Vagina (tissue), 2 donors: ENCODE results near the gene MUC12.
"Not testable (repeated sequence)": the region's sequence is repeated elsewhere in the genome, so short reads cannot be mapped to it uniquely, and the experiment has no call there.

Experiments
- POLR2A ChIP-seq, 2 donors: fragments of 450-650 bp; IDR thresholded peaks; one replicate each; pipeline ENCODE4 v1.6.1; 2017; ENCODE audit warnings: antibody characterized with exemption in 2 of 2, mild to moderate bottlenecking in 2 of 2, moderate library complexity in 2 of 2
- POLR2AphosphoS5 ChIP-seq, 2 donors: sonication (generic); formaldehyde crosslinking; IDR thresholded peaks; one replicate each; pipeline ENCODE4 v1.9.0; 2017; ENCODE audit warnings: antibody characterized with exemption in 2 of 2, mild to moderate bottlenecking in 2 of 2, low read depth in 1 of 2; ENCODE audit not compliant: insufficient read depth in 1 of 2
- TF ChIP-seq, protein P1 (sequence below), 3 experiments: fragments of 450-650 bp in 2 of 3; fragments of 200-600 bp in 1 of 3; sonication (generic) in 1 of 3; IDR thresholded peaks; one replicate each; pipeline ENCODE4 v1.5.1; 2017 to 2019; ENCODE audit warnings: antibody characterized with exemption in 3 of 3, mild to moderate bottlenecking in 2 of 3, moderate library complexity in 2 of 3

DNA sequence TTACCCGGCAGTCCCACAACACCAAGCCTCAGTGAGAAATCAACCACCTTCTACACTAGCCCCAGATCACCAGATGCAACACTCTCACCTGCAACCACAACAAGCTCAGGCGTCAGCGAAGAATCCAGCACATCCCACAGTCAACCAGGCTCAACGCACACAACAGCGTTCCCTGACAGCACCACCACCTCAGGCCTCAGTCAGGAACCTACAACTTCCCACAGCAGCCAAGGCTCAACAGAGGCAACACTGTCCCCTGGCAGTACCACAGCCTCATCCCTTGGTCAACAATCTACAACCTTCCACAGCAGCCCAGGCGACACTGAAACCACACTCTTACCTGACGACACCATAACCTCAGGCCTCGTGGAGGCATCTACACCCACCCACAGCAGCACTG is 33.0 kb downstream of the MUC12 start:
- TF ChIP-seq, protein P1, sequence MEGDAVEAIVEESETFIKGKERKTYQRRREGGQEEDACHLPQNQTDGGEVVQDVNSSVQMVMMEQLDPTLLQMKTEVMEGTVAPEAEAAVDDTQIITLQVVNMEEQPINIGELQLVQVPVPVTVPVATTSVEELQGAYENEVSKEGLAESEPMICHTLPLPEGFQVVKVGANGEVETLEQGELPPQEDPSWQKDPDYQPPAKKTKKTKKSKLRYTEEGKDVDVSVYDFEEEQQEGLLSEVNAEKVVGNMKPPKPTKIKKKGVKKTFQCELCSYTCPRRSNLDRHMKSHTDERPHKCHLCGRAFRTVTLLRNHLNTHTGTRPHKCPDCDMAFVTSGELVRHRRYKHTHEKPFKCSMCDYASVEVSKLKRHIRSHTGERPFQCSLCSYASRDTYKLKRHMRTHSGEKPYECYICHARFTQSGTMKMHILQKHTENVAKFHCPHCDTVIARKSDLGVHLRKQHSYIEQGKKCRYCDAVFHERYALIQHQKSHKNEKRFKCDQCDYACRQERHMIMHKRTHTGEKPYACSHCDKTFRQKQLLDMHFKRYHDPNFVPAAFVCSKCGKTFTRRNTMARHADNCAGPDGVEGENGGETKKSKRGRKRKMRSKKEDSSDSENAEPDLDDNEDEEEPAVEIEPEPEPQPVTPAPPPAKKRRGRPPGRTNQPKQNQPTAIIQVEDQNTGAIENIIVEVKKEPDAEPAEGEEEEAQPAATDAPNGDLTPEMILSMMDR (IDR thresholded peaks at IDR 0.05): not testable (repeated sequence)
- not testable (repeated sequence) for TF ChIP-seq POLR2AphosphoS5 (IDR thresholded peaks at IDR 0.05; ENCODE audit: insufficient read depth in 1 of 2, low read depth in 1 of 2); POLR2A (IDR thresholded peaks at IDR 0.05)
